ENCODE results near the gene C14orf119. TPM values are rescaled to one million over a fixed set of nuclear protein-coding genes. Genes with fewer than 3 reads are reported as not detected.

The C14orf119 gene
- polyA plus RNA-seq, 4 donors = 67.2 to 84.4 (median 75.6) TPM

- DNase-seq (ENCODE audit: low read depth in 4 of 4, low spot score in 3 of 4) = no peak
Measured at GRCh38 chr14:23146351-23146910, 51.1 kb downstream of the C14orf119 start.

GRCh38 chr14:23146980-23147379, 51.7 kb downstream of the C14orf119 start:
- DNase-seq (ENCODE audit: low read depth in 4 of 4, low spot score in 3 of 4) = no peak

GRCh38 chr14:23147676-23148075, 52.4 kb downstream of the C14orf119 start:
- no peak for DNase-seq (ENCODE audit: low read depth in 4 of 4, low spot score in 3 of 4)

DNA sequence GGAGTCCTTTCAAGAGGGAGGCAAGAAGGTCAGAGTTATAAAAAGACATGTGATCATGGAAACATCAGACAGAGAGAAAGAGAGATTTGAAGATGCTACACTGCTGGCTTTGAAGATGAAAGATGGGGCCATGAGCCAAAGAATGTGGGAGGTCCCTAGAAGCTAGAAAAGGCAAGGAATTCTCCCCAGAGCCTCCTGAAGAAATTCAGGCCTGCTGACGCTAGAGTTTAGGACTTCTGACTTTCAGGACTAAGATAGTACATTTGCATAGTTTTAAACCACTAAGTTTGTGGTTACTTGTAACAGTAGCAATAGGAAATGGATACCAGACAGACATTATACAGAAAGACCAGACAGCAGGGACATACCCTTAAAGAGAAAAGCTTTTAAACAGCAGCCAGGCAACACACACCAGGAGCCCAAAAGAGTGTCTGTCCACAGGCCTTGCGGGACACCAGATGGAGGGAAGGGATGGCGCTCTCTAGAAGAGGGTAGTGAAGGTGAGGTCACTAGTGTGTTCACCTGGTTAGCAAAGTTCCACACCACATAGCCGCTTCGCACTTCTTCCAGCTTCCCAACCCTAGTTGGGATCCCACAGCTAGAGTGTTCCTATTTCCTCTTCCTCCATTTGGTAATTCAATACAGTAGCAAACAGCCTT, 53.4 kb downstream of the C14orf119 start:
- DNase-seq (ENCODE audit: low read depth in 4 of 4, low spot score in 3 of 4) = no peak

DNA sequence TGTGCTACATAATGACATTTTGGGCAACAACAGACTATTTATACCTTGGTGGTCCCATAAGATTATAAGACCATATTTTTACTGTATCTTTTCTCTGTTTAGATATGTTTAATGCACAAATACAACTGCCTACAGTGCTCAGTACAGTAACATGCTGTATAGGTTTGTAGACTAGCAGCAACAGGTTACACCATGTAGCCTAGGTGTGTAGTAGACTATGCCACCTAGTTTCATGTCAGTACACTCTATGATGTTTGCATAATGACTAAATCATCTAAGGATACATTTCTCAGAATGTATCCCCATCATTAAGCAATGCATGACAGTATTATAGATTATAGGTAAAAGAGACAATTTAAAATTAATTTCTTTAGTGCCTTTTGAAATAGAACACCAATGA, 54.4 kb downstream of the C14orf119 start:
- no peak for DNase-seq (ENCODE audit: low read depth in 4 of 4, low spot score in 3 of 4)

Other genes starting within 250 kb of the C14orf119 start
- 10 to 100 TPM; 69.4 to 93.8 (median 78.1) TPM for gene LRP10, start 223.8 kb upstream of the C14orf119 start, polyA plus RNA-seq (ENCODE audit: insufficient read length in 4 of 4)
- gene REM2, start 212.3 kb upstream of the C14orf119 start, polyA plus RNA-seq (ENCODE audit: insufficient read length in 4 of 4) = 1 to 10 TPM in 3 of 4 donors, under 1 TPM in 1; 0.87 to 2.0 (median 1.3) TPM
- gene RBM23, start 176.4 kb upstream of the C14orf119 start, polyA plus RNA-seq (ENCODE audit: insufficient read length in 4 of 4) = 100 to 1,000 TPM; 103 to 137 (median 122) TPM
- gene PRMT5, start 166.1 kb upstream of the C14orf119 start, polyA plus RNA-seq (ENCODE audit: insufficient read length in 4 of 4) = 100 to 1,000 TPM in 3 of 4 donors, 10 to 100 TPM in 1; 89.7 to 154 (median 139) TPM
- gene HAUS4, start 138.4 kb upstream of the C14orf119 start, polyA plus RNA-seq (ENCODE audit: insufficient read length in 4 of 4) = 10 to 100 TPM; 39.7 to 68.1 (median 58.2) TPM
- 10 to 100 TPM; 47.7 to 100.0 (median 80.2) TPM for gene AJUBA, start 113.0 kb upstream of the C14orf119 start, polyA plus RNA-seq (ENCODE audit: insufficient read length in 4 of 4)
- 10 to 100 TPM; 13.7 to 26.8 (median 19.1) TPM for gene C14orf93, start 85.4 kb upstream of the C14orf119 start, polyA plus RNA-seq (ENCODE audit: insufficient read length in 4 of 4)
- gene PSMB5, start 60.6 kb upstream of the C14orf119 start, polyA plus RNA-seq (ENCODE audit: insufficient read length in 4 of 4) = 100 to 1,000 TPM; 183 to 222 (median 205) TPM
- gene PSMB11, start 53.3 kb upstream of the C14orf119 start, polyA plus RNA-seq (ENCODE audit: insufficient read length in 4 of 4) = not detected
- 10 to 100 TPM; 17.9 to 44.0 (median 29.7) TPM for gene CDH24, start 38.0 kb upstream of the C14orf119 start, polyA plus RNA-seq (ENCODE audit: insufficient read length in 4 of 4)
- 100 to 1,000 TPM; 214 to 342 (median 239) TPM for gene ACIN1, start 369 bp upstream of the C14orf119 start, polyA plus RNA-seq (ENCODE audit: insufficient read length in 4 of 4)
- gene CIROP, start 9.5 kb downstream of the C14orf119 start, polyA plus RNA-seq (ENCODE audit: insufficient read length in 4 of 4) = under 1 TPM in 2 of 4 donors, not detected in 2; 0.05 to 0.11 TPM
- under 1 TPM in 3 of 4 donors, not detected in 1; 0.16 to 0.50 (median 0.23) TPM for gene CEBPE, start 23.8 kb downstream of the C14orf119 start, polyA plus RNA-seq (ENCODE audit: insufficient read length in 4 of 4)
- 100 to 1,000 TPM in 1 of 4 donors, 10 to 100 TPM in 3; 16.8 to 100 (median 89.4) TPM for gene SLC7A8, start 88.2 kb downstream of the C14orf119 start, polyA plus RNA-seq (ENCODE audit: insufficient read length in 4 of 4)
- 1 to 10 TPM in 3 of 4 donors, under 1 TPM in 1; 0.22 to 1.8 (median 1.5) TPM for gene RNF212B, start 142.4 kb downstream of the C14orf119 start, polyA plus RNA-seq (ENCODE audit: insufficient read length in 4 of 4)
- 10 to 100 TPM; 11.2 to 28.1 (median 24.8) TPM for gene HOMEZ, start 190.6 kb downstream of the C14orf119 start, polyA plus RNA-seq (ENCODE audit: insufficient read length in 4 of 4)
- 10 to 100 TPM; 17.4 to 31.5 (median 25.0) TPM for gene PPP1R3E, start 207.4 kb downstream of the C14orf119 start, polyA plus RNA-seq (ENCODE audit: insufficient read length in 4 of 4)
- 10 to 100 TPM; 34.8 to 44.0 (median 39.3) TPM for gene BCL2L2, start 211.3 kb downstream of the C14orf119 start, polyA plus RNA-seq (ENCODE audit: insufficient read length in 4 of 4)
- gene PABPN1, start 226.0 kb downstream of the C14orf119 start, polyA plus RNA-seq (ENCODE audit: insufficient read length in 4 of 4) = 100 to 1,000 TPM; 157 to 374 (median 252) TPM